ENCODE measurements around the gene ARX. TPM values are rescaled to one million over a fixed set of nuclear protein-coding genes. Genes with fewer than 3 reads are reported as not detected.

Gene ARX
- total and polyA plus RNA-seq, 2 experiments from 2014 or later = not detected

GRCh38 chrX:25022499-25023325 lies 6.9 kb upstream of the ARX start:
- TF ChIP-seq EZH2phosphoT487 (IDR thresholded peaks at IDR 0.05; ENCODE audit: insufficient read depth, low read depth) (no peak), EZH2 (IDR thresholded peaks at IDR 0.05; ENCODE audit: insufficient read depth, poor library complexity, severe bottlenecking) (peak; percentile 20)
- no peak overlapping the region for H3K9ac ChIP-seq
- H3K79me2 ChIP-seq (ENCODE audit: insufficient read depth) = no peaks in the 10 kb centered on the region
- H3K4me1 ChIP-seq (ENCODE audit: insufficient read depth) = no peaks in the 10 kb centered on the region
- H3K4me3 ChIP-seq = no peak overlapping the region
- no peaks in the 10 kb centered on the region for H4K20me1 ChIP-seq (ENCODE audit: insufficient read depth)
- no peaks in the 10 kb centered on the region for H3K9me2 ChIP-seq (ENCODE audit: insufficient read depth)
- WGBS, 2 experiments (ENCODE audit: low coverage in 1 of 2, low lambda C conversion rate in 2 of 2, missing lambda C conversion rate in 2 of 2) = 12 to 14% methylated on average over 24 to 33 of the region's 59 CpGs
- no peak overlapping the region for H2AFZ ChIP-seq
- no peaks in the 10 kb centered on the region for H3F3A ChIP-seq (ENCODE audit: insufficient read depth)
- H3K4me2 ChIP-seq (ENCODE audit: unreplicated experiment) = no peak overlapping the region
- no peaks in the 10 kb centered on the region for H3K36me3 ChIP-seq (ENCODE audit: low read depth)
- DNase-seq = no peak
- no peak overlapping the region for H3K27ac ChIP-seq
- peaks cover 38% of the 10 kb centered on the region for H3K27me3 ChIP-seq (replicated peaks; ENCODE audit: insufficient read depth)
- in situ Hi-C loops (cut with MboI) = no loop called here
- H3K9me3 ChIP-seq (ENCODE audit: low read depth) = no peaks in the 10 kb centered on the region

- H3K36me3 ChIP-seq (ENCODE audit: low read depth) = no peaks in the 10 kb centered on the region
- no peaks in the 10 kb centered on the region for H3K9me3 ChIP-seq (ENCODE audit: low read depth)
- H3K9ac ChIP-seq = no peak overlapping the region
- H3K4me3 ChIP-seq = no peak overlapping the region
- H3K27me3 ChIP-seq (replicated peaks; ENCODE audit: insufficient read depth) = peaks cover 56% of the 10 kb centered on the region
- in situ Hi-C loops (cut with MboI) = no loop called here
- no peaks in the 10 kb centered on the region for H4K20me1 ChIP-seq (ENCODE audit: insufficient read depth)
- no peak overlapping the region for H3K27ac ChIP-seq
- H3F3A ChIP-seq (ENCODE audit: insufficient read depth) = no peaks in the 10 kb centered on the region
- no peaks in the 10 kb centered on the region for H3K79me2 ChIP-seq (ENCODE audit: insufficient read depth)
- TF ChIP-seq EZH2phosphoT487 (IDR thresholded peaks at IDR 0.05; ENCODE audit: insufficient read depth, low read depth) (0 out of 2 replicates have a peak, but pooled peaks have one; percentile 46), EZH2 (IDR thresholded peaks at IDR 0.05; ENCODE audit: insufficient read depth, poor library complexity, severe bottlenecking) (no peak)
- no peak overlapping the region for H3K4me2 ChIP-seq (ENCODE audit: unreplicated experiment)
- no peaks in the 10 kb centered on the region for H3K4me1 ChIP-seq (ENCODE audit: insufficient read depth)
- 7 to 8% methylated on average over 9 to 22 of the region's 35 CpGs for WGBS, 2 experiments (ENCODE audit: low coverage in 1 of 2, low lambda C conversion rate in 2 of 2, missing lambda C conversion rate in 2 of 2)
- no peak for DNase-seq
- no peak overlapping the region for H2AFZ ChIP-seq
- no peaks in the 10 kb centered on the region for H3K9me2 ChIP-seq (ENCODE audit: insufficient read depth)
Observed at GRCh38 chrX:25020905-25021449, 5.2 kb upstream of the ARX start.

- H3K4me1 ChIP-seq (ENCODE audit: insufficient read depth) = no peaks in the 10 kb centered on the region
- H2AFZ ChIP-seq = no peak overlapping the region
- in situ Hi-C loops (cut with MboI) = no loop called here
- H3F3A ChIP-seq (ENCODE audit: insufficient read depth) = no peaks in the 10 kb centered on the region
- H3K4me3 ChIP-seq = no peak overlapping the region
- H3K4me2 ChIP-seq (ENCODE audit: unreplicated experiment) = no peak overlapping the region
- DNase-seq = no peak
- 5% methylated on average over 14 to 19 of the region's 27 CpGs for WGBS, 2 experiments (ENCODE audit: low coverage in 1 of 2, low lambda C conversion rate in 2 of 2, missing lambda C conversion rate in 2 of 2)
- no peaks in the 10 kb centered on the region for H4K20me1 ChIP-seq (ENCODE audit: insufficient read depth)
- H3K9ac ChIP-seq = no peak overlapping the region
- no peaks in the 10 kb centered on the region for H3K9me2 ChIP-seq (ENCODE audit: insufficient read depth)
- peaks cover 61% of the 10 kb centered on the region for H3K27me3 ChIP-seq (replicated peaks; ENCODE audit: insufficient read depth)
- no peaks in the 10 kb centered on the region for H3K36me3 ChIP-seq (ENCODE audit: low read depth)
- no peak overlapping the region for H3K27ac ChIP-seq
- H3K79me2 ChIP-seq (ENCODE audit: insufficient read depth) = no peaks in the 10 kb centered on the region
- no peak for TF ChIP-seq EZH2 (IDR thresholded peaks at IDR 0.05; ENCODE audit: insufficient read depth, poor library complexity, severe bottlenecking)
- TF ChIP-seq EZH2phosphoT487 (IDR thresholded peaks at IDR 0.05; ENCODE audit: insufficient read depth, low read depth) = no peak
- H3K9me3 ChIP-seq (ENCODE audit: low read depth) = no peaks in the 10 kb centered on the region
Observed at GRCh38 chrX:25020391-25020904, 4.7 kb upstream of the ARX start.

GRCh38 chrX:25019707-25020390 lies 4.1 kb upstream of the ARX start:
- peaks cover 62% of the 10 kb centered on the region for H3K27me3 ChIP-seq (replicated peaks; ENCODE audit: insufficient read depth)
- no peaks in the 10 kb centered on the region for H3K36me3 ChIP-seq (ENCODE audit: low read depth)
- no peaks in the 10 kb centered on the region for H4K20me1 ChIP-seq (ENCODE audit: insufficient read depth)
- H3K27ac ChIP-seq = no peak overlapping the region
- no peak overlapping the region for H3K4me2 ChIP-seq (ENCODE audit: unreplicated experiment)
- no peaks in the 10 kb centered on the region for H3K4me1 ChIP-seq (ENCODE audit: insufficient read depth)
- H3K9ac ChIP-seq = no peak overlapping the region
- in situ Hi-C loops (cut with MboI) = no loop called here
- no peaks in the 10 kb centered on the region for H3K9me3 ChIP-seq (ENCODE audit: low read depth)
- DNase-seq = no peak
- H3K4me3 ChIP-seq = no peak overlapping the region
- H3K79me2 ChIP-seq (ENCODE audit: insufficient read depth) = no peaks in the 10 kb centered on the region
- 21 to 22% methylated on average over 19 to 22 of the region's 22 CpGs for WGBS, 2 experiments (ENCODE audit: low coverage in 1 of 2, low lambda C conversion rate in 2 of 2, missing lambda C conversion rate in 2 of 2)
- no peaks in the 10 kb centered on the region for H3F3A ChIP-seq (ENCODE audit: insufficient read depth)
- no peaks in the 10 kb centered on the region for H3K9me2 ChIP-seq (ENCODE audit: insufficient read depth)
- peak; percentile 38 for TF ChIP-seq EZH2 (IDR thresholded peaks at IDR 0.05; ENCODE audit: insufficient read depth, poor library complexity, severe bottlenecking)
- TF ChIP-seq EZH2phosphoT487 (IDR thresholded peaks at IDR 0.05; ENCODE audit: insufficient read depth, low read depth) = no peak
- H2AFZ ChIP-seq = no peak overlapping the region

All from GM23248 (cell line).